Lower leg skin (tissue), 4 donors: ENCODE data around the gene METTL6. TPM values are rescaled to one million over a fixed set of nuclear protein-coding genes. Genes with fewer than 3 reads are reported as not detected.
"Not testable (repeated sequence)": the region's sequence is repeated elsewhere in the genome, so short reads cannot be mapped to it uniquely, and the experiment has no call there.

Experiments
- DNase-seq, 2 donors: peaks; one replicate each; pipeline ENCODE4 v3.0.0-alpha.2; 2019; ENCODE audit warnings: low spot score in 2 of 2
- H3K4me3 ChIP-seq: fragments of 200-600 bp; sonication (generic); 2 replicates; pipeline ENCODE4 v1.5.1; 2017; ENCODE audit warnings: mild to moderate bottlenecking, low read depth; ENCODE audit not compliant: poor library complexity, severe bottlenecking
- POLR2A ChIP-seq, 2 donors: fragments of 450-650 bp; IDR thresholded peaks; one replicate each; pipeline ENCODE4 v1.6.1; 2016 to 2017; ENCODE audit warnings: antibody characterized with exemption in 2 of 2, mild to moderate bottlenecking in 1 of 2, moderate library complexity in 1 of 2
- WGBS, 2 donors: methylation state at CpG; one replicate each; pipeline ENCODE4 v1.1.5; 2018; 5-methylcytosine and 5-hydroxymethylcytosine counted together
- intact Hi-C: fragments of 100-400 bp; cut with DNase I; formaldehyde crosslinking; loops from one replicate; pipeline ENCODE4 v1.15.0; 2023; ENCODE audit warnings: low total_unique reads
- total RNA-seq, 4 donors: library from RNA; depleted of rRNA; stranded (reverse); fragments of >200 nt; gene quantifications; one replicate each; pipeline ENCODE4 v1.1.0, GENCODE V29; 2016
- TF ChIP-seq, protein P1 (sequence below), 3 donors: fragments of 450-650 bp; IDR thresholded peaks; one replicate each; pipeline ENCODE4 v1.5.1; 2016; ENCODE audit warnings: antibody characterized with exemption in 3 of 3, mild to moderate bottlenecking in 3 of 3, moderate library complexity in 2 of 3

The METTL6 gene
- total RNA-seq, 4 donors from 2014 or later: 4.9 to 15.2 (median 7.9) TPM

DNA sequence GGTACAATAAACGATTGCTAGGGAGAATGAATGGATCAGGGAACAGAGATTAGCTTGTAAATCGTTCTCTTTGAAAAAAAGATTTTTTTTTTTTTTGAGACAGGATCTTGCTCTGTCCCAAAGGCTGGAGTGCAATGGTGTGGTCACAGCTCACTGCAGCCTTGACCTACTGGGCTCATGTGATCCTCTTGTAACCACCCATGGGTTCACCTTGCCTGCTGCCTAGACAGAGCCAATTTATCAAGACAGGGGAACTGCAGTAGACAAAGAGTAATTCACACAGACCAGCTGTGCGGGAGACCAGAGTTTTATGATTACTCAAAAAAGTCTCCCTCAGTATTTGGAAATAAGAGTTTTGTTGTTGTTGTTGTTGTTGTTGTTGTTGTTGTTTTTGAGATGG, 39.6 kb downstream of the METTL6 start:
- intact Hi-C loops: no loop called here
- H3K4me3 ChIP-seq: no peak overlapping the region
- WGBS, 2 donors: 80 to 87% methylated on average over 3 of the region's 3 CpGs
- peak in 1 of 2 donors; percentile 21 for DNase-seq
- no peak for TF ChIP-seq POLR2A (IDR thresholded peaks at IDR 0.05)
- TF ChIP-seq, protein P1, sequence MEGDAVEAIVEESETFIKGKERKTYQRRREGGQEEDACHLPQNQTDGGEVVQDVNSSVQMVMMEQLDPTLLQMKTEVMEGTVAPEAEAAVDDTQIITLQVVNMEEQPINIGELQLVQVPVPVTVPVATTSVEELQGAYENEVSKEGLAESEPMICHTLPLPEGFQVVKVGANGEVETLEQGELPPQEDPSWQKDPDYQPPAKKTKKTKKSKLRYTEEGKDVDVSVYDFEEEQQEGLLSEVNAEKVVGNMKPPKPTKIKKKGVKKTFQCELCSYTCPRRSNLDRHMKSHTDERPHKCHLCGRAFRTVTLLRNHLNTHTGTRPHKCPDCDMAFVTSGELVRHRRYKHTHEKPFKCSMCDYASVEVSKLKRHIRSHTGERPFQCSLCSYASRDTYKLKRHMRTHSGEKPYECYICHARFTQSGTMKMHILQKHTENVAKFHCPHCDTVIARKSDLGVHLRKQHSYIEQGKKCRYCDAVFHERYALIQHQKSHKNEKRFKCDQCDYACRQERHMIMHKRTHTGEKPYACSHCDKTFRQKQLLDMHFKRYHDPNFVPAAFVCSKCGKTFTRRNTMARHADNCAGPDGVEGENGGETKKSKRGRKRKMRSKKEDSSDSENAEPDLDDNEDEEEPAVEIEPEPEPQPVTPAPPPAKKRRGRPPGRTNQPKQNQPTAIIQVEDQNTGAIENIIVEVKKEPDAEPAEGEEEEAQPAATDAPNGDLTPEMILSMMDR (IDR thresholded peaks at IDR 0.05): no peak

DNA sequence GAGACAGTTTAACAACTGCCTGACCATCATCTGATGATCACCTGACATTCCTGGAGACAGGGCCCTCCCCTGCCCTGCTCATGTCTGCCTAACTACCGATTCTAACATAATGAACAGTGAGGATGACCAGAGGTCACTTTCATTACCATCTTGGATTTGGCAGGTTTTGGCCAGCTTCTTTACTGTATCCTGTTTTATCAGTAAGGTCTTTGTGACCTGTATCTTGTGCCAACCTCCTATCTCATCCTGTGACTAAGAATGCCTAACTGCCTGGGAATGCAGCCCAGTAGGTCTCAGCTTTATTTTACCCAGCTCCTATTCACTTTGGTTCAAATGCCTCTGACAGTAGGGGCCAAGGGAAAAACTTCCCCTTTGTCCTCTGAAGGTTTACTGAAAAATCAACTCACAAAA, 40.2 kb downstream of the METTL6 start:
- DNase-seq: peak in 1 of 2 donors; percentile 32
- no peak for TF ChIP-seq POLR2A (IDR thresholded peaks at IDR 0.05)
- TF ChIP-seq, protein P1 (IDR thresholded peaks at IDR 0.05): no peak
- 56 to 68% methylated on average over 1 of the region's 1 CpG for WGBS, 2 donors
- H3K4me3 ChIP-seq: no peak overlapping the region
- intact Hi-C loops: no loop called here

DNA sequence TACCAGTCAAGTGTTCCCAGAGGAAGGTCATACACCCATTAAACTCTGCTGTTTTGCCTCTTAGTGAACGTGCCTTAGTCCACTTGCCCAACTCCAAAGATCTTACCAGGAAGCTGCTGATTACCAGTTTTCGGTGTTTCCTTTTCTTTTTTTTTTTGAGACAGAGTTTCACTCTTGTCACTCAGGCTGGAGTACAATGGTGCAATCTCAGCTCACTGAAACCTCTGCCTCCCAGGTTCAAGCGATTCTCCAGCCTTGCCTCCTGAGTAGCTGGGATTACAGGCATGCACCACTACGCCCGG, 40.7 kb downstream of the METTL6 start:
- WGBS, 2 donors: 87 to 90% methylated on average over 5 of the region's 5 CpGs
- peak in 1 of 2 donors; percentile 29 for DNase-seq
- H3K4me3 ChIP-seq, intact Hi-C loops: not testable (repeated sequence)

DNA sequence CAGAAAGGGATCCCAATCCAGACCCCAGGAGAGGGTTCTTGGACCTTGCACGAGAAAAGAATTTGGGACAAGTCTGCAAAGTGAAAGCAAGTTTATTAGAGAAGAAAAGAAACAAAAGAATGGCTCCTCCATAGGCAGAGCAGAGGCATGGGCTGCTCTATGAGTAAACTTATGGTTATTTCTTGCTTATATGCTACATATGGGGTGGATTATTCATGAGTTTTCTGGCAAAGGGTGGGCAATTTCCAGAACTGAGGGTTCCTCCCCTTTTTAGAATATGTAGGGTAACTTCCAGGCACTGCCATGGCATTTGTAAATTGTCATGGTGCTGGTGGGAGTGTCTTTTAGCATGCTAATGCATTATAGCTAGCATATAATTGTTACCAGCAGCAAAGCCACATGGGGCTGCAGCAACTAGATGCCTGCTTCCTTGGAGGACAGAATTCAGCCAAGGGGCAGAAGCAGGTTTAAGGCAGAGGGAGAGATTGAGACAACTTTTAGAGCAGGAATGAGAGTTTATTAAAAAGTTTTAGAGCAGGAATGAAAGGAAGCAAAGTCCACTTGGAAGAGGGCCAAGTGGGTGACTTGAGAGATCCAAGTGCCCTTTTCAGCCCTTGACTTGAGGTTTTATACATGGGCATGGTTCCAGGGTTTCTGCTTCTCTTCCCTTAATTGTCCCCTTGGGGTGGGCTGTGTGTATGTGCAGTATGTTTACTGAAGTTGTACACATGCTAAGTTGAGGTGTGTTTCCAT, 41.3 kb downstream of the METTL6 start:
- TF ChIP-seq, protein P1 (IDR thresholded peaks at IDR 0.05): no peak
- TF ChIP-seq POLR2A (IDR thresholded peaks at IDR 0.05): no peak
- intact Hi-C loops: no loop called here
- H3K4me3 ChIP-seq: no peak overlapping the region
- 73 to 86% methylated on average over 1 of the region's 1 CpG for WGBS, 2 donors
- DNase-seq: peak in 1 of 2 donors; percentile 48

DNA sequence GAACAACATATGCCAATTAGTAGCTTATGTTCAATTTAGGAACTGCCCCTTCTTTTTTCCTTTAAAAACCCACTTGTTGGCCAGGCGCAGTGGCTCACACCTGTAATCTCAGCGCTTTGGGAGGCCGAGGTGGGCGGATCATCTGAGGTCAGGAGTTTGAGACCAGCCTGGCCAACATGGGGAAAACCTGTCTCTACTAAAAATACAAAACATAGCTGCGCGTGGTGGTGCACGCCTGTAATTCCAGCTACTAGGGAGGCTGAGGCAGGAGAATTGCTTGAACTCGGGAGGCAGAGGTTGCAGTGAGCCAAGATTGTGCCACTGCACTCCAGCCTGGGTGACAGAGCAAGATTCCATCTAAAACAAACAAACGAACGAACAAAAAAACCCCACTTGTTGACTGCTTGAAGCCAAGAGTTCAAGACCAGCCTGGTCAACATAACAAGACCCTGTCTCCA, 42.1 kb downstream of the METTL6 start:
- H3K4me3 ChIP-seq, intact Hi-C loops: not testable (repeated sequence)
- DNase-seq: peak in 1 of 2 donors; percentile 52
- 78 to 82% methylated on average over 10 of the region's 10 CpGs for WGBS, 2 donors

DNA sequence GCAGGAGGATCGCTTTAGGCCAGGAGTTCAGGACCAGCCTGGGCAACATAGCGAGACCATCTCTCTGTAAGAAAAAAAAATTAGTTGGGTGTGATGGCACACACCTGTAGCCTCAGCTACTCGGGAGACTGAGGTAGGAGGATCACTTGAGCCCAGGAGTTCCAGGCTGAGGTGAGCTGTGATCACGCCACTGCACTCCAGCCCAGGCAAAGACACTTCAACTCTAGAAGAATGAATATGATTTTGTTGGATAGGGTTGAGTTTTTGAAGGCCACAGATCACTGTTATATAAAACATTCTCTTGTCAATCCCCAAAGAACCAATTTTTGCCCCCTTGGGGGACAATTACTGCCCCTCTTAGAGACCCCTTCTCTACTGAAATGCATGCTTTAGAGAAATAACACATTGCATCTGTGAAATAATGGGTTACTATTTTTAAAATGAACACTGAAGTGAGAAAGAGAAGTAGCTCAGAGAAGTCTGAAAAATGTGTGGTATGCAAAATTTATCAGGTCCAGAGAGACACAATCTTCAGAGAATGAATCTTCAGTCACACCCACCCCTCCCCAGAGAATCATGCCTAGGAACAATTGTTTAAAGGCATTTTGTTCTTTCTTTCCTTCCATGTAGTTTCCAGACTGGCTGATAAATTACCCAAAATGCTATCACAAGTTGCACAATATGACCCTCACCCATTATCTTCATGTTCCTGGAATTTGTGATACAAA, 42.7 kb downstream of the METTL6 start:
- intact Hi-C loops: no loop called here
- DNase-seq: peak in 1 of 2 donors; percentile 15
- TF ChIP-seq, protein P1 (IDR thresholded peaks at IDR 0.05): no peak
- TF ChIP-seq POLR2A (IDR thresholded peaks at IDR 0.05): no peak
- 83 to 88% methylated on average over 4 of the region's 4 CpGs for WGBS, 2 donors
- H3K4me3 ChIP-seq: no peak overlapping the region
